Ovary (tissue), 9 donors: ENCODE data around the gene IBA57. TPM values are rescaled to one million over a fixed set of nuclear protein-coding genes. Genes with fewer than 3 reads are reported as not detected.

Source experiments
- DNase-seq, 5 donors: peaks; one replicate each; pipeline ENCODE4 v3.0.0-alpha.2; 2019 to 2020
- H3K27ac ChIP-seq, 2 donors: fragments of 200-600 bp; one replicate each; pipeline versions ENCODE4 v1.5.1 to v1.8.0; 2019 to 2022
- H3K27me3 ChIP-seq: fragments of 200-600 bp; one replicate; pipeline ENCODE4 v1.8.0; 2022
- H3K36me3 ChIP-seq: fragments of 200-600 bp; sonication (generic); one replicate; pipeline ENCODE4 v1.5.1; 2019
- H3K4me1 ChIP-seq: one replicate; pipeline ENCODE4 v1.8.1; 2013; ENCODE audit warnings: mild to moderate bottlenecking, moderate library complexity; ENCODE audit not compliant: insufficient read depth
- H3K4me3 ChIP-seq: fragments of 200-600 bp; sonication (generic); one replicate; pipeline ENCODE4 v1.5.1; 2017
- H3K9me3 ChIP-seq, 2 donors: fragments of 200-600 bp in 1 of 2; sonication (generic) in 1 of 2; one replicate each; pipeline versions ENCODE4 v1.5.1 to v1.8.1; 2013 to 2019; ENCODE audit warnings: mild to moderate bottlenecking in 1 of 2, moderate library complexity in 1 of 2
- EP300 ChIP-seq: sonication (generic); formaldehyde crosslinking; IDR thresholded peaks from one replicate; pipeline ENCODE4 v1.6.1; 2017; ENCODE audit warnings: antibody characterized with exemption
- POLR2A ChIP-seq: fragments of 450-650 bp; IDR thresholded peaks from one replicate; pipeline ENCODE4 v1.6.1; 2017; ENCODE audit warnings: antibody characterized with exemption, mild to moderate bottlenecking, moderate library complexity
- WGBS, 3 donors: extraction: QIAGEN DNeasy Blood & Tissue Kit in 1 of 3; methylation state at CpG; one replicate each; pipeline versions ENCODE4 v1.1.5 to v1.1.7; 2013 to 2017; 5-methylcytosine and 5-hydroxymethylcytosine counted together
- intact Hi-C, 4 donors: fragments of 100-400 bp; cut with DNase I; formaldehyde crosslinking; loops; one replicate each; pipeline versions ENCODE4 v1.11.0 to v1.15.1; 2022 to 2023
- polyA plus RNA-seq, 2 donors: library from polyadenylated mRNA; stranded (reverse); fragments of 200-250 nt in 1 of 2; fragments of 350-450 nt in 1 of 2; fragmentation: Illumina TruSeq in 1 of 2; extraction: RNeasy Lipid Tissue Mini Kit (QIAGEN cat#74804) in 1 of 2; gene quantifications; one replicate each; pipeline ENCODE4 v1.2.3, GENCODE V29; 2013 to 2014
- total RNA-seq, 7 donors: library from RNA; depleted of rRNA in 2 of 7; stranded (reverse); fragments of >200 nt in 2 of 7; fragmentation: NEBNext Ultra II Directional in 3 of 7; extraction: Animal tissue kit (Norgen Biotek cat#: 25700) in 3 of 7; gene quantifications; one replicate each; pipeline versions ENCODE4 v1.1.0 to v1.2.4, GENCODE V29; 2016 to 2023
- TF ChIP-seq, protein P1 (sequence below), 3 donors: fragments of 450-650 bp in 2 of 3; fragments of 200-600 bp in 1 of 3; IDR thresholded peaks; one replicate each; pipeline versions ENCODE4 v1.5.1 to v1.8.0; 2016 to 2022; ENCODE audit warnings: antibody characterized with exemption in 3 of 3, mild to moderate bottlenecking in 1 of 3
- donor health status: DM: no; HTN: no; CAD: no; lungs with moderate emphysema.
- donor health status: DM: no; HTN: no; CAD: no.
- donor health status: Bipolar disorder and iron deficiency.
- donor health status: DM: yes; HTN: yes; CAD: no.
- donor health status: DM: no; HTN: no; CAD: no.
- donor health status: DM: yes; HTN: yes; CAD: no.

IBA57 gene
- total and polyA plus RNA-seq, 9 donors = 2.8 to 14.5 (median 9.0) TPM

DNA sequence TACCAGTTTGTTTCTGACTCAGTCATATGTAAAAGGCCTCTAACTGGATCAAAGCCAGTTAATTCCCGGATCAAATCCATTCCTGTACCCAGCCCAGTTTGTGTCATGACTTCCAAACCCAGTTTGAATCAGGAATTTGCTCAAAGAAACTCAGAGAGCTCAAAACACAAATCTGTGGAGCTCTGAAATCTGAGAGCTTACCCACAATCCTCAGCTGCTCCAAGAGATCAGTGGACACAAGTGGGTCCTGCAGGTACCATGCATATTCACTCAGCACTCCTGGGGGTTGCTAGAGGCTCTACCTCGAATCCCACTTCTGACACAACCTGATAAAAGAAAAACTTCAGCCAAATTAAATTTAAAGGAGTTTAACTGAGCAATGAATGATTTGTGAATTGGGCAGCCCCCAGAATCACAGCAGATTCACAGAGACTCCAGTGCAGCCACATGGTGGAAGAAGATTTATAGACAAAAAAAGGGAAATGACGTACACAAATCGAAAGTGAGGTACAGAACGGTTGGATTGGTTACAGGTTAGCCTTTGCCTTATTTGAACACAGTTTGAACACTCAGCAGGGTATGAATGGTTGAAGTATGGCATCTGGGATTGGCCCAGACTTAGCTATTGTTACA, 44.6 kb upstream of the IBA57 start:
- H3K4me3 ChIP-seq = no peak overlapping the region
- H3K9me3 ChIP-seq = no peaks in the 10 kb centered on the region
- H3K4me1 ChIP-seq = no peaks in the 10 kb centered on the region
- whole genome bisulfite sequencing, 3 donors = 70 to 73% (median 72%) methylated on average over 5 of the region's 5 CpGs
- intact Hi-C loops = no loop called here
- H3K27me3 ChIP-seq = no peaks in the 10 kb centered on the region
- DNase-seq = no peak
- TF ChIP-seq EP300 (no peak), POLR2A (no peak)
- TF ChIP-seq, protein P1, sequence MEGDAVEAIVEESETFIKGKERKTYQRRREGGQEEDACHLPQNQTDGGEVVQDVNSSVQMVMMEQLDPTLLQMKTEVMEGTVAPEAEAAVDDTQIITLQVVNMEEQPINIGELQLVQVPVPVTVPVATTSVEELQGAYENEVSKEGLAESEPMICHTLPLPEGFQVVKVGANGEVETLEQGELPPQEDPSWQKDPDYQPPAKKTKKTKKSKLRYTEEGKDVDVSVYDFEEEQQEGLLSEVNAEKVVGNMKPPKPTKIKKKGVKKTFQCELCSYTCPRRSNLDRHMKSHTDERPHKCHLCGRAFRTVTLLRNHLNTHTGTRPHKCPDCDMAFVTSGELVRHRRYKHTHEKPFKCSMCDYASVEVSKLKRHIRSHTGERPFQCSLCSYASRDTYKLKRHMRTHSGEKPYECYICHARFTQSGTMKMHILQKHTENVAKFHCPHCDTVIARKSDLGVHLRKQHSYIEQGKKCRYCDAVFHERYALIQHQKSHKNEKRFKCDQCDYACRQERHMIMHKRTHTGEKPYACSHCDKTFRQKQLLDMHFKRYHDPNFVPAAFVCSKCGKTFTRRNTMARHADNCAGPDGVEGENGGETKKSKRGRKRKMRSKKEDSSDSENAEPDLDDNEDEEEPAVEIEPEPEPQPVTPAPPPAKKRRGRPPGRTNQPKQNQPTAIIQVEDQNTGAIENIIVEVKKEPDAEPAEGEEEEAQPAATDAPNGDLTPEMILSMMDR (IDR thresholded peaks at IDR 0.05) = no peak
- no peak overlapping the region for H3K27ac ChIP-seq
- H3K36me3 ChIP-seq = no peaks in the 10 kb centered on the region

DNA sequence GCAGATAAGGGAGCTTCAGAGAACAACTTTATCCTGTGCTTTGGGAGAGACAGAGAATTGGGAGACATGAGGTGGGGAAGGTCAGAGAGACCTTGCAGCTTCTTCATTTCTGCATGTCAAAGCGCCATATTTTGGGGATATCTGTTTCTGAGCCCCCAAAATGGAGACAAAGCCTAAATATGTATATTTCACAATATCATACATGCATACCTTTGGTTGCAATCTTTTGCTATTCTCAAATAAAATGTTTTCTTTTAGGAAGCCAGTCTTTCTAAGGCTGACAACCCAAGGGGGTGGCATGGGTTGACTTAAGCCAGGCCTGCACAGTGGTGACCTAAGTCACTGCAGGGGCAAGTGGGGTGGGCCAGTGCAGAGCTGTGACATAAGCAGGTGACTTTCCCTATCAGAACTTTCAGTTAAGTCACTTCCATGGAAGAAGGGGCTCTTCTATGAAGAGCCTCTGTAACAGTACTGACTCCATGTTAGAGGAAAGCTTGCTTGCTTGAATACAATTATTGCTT, 42.6 kb upstream of the IBA57 start:
- Histone ChIP-seq H3K36me3 (no peaks in the 10 kb centered on the region), H3K4me1 (no peaks in the 10 kb centered on the region), H3K9me3 (no peaks in the 10 kb centered on the region), H3K27me3 (no peaks in the 10 kb centered on the region), H3K27ac (no peak overlapping the region), H3K4me3 (no peak overlapping the region)
- intact Hi-C loops = no loop called here
- no peak for DNase-seq
- no peak for TF ChIP-seq EP300
- TF ChIP-seq, protein P1 (IDR thresholded peaks at IDR 0.05) = no peak
- no peak for TF ChIP-seq POLR2A
- WGBS, 3 donors = 59 to 63% (median 61%) methylated on average over 1 of the region's 1 CpG

DNA sequence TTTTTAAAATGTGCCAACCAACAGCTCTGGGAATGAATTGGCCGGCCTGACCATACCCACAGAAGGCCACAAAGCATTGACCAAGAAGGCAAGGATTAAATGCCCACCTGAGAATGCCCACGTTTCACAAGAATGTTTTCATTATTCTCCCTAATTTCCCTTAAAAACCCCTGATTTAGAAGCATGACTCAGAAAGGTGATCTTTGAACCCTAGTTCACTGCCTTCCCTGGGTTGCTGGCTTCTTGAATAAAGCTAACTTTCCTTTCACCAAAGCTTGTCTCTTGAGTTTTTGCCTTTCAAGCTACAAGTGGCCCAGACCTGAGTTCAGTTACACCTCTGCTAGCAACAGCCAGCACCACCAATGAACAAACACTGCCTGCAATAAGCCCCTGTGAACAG, 42.1 kb upstream of the IBA57 start:
- Histone ChIP-seq H3K36me3 (no peaks in the 10 kb centered on the region), H3K27ac (no peak overlapping the region), H3K9me3 (no peaks in the 10 kb centered on the region), H3K4me3 (no peak overlapping the region), H3K4me1 (no peaks in the 10 kb centered on the region), H3K27me3 (no peaks in the 10 kb centered on the region)
- intact Hi-C loops = no loop called here
- TF ChIP-seq EP300 (no peak), POLR2A (no peak)
- TF ChIP-seq, protein P1 (IDR thresholded peaks at IDR 0.05) = no peak
- DNase-seq = no peak
- WGBS, 3 donors = 54 to 59% (median 58%) methylated on average over 2 of the region's 2 CpGs

DNA sequence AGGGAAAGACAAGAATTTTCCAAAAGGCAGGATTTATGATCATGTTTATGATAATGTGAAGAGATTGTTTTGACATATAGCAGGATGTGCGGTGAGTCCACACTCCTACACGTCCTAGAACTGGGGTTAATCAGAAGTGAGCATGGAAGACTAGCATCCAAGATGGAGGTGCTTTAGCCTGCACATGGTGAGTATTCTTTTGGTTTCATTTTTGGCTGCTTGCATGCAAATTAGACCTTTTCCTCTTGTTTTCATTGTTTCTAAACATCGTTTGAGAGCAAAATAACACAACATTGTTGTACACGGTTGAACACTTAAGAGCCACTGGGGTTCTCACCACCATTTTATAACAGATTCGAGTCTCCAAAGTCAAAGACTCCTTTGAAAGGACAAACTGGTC, 40.4 kb upstream of the IBA57 start:
- TF ChIP-seq POLR2A = no peak
- TF ChIP-seq, protein P1 (IDR thresholded peaks at IDR 0.05) = no peak
- no peak for TF ChIP-seq EP300
- no peaks in the 10 kb centered on the region for H3K4me1 ChIP-seq
- no peak overlapping the region for H3K4me3 ChIP-seq
- H3K27ac ChIP-seq = no peak overlapping the region
- intact Hi-C loops = no loop called here
- 46 to 58% (median 48%) methylated on average over 5 of the region's 5 CpGs for WGBS, 3 donors
- DNase-seq = no peak
- H3K36me3 ChIP-seq = no peaks in the 10 kb centered on the region
- H3K27me3 ChIP-seq = no peaks in the 10 kb centered on the region
- H3K9me3 ChIP-seq = no peaks in the 10 kb centered on the region
